Memory B cell (primary cell): ENCODE results near the gene HECTD3.

Experiments used
- ATAC-seq: fragments of 150-1000 bp; cut with Tn5 transposase; 2 replicates; pipeline ENCODE4 v1.10.0; 2021; ENCODE audit warnings: low read depth, mild to moderate bottlenecking, moderate library complexity
- DNase-seq, 2 donors: peaks; one replicate each; pipeline ENCODE4 v3.0.0; 2022; ENCODE audit warnings: low spot score in 2 of 2
- H3K27ac Mint-ChIP-seq: one replicate; pipeline ENCODE4 v1.8.0; 2022; ENCODE audit warnings: mild to moderate bottlenecking, moderate library complexity, mixed read lengths
- H3K27me3 Mint-ChIP-seq: one replicate; pipeline ENCODE4 v1.8.0; 2022; ENCODE audit warnings: mixed read lengths
- H3K36me3 Mint-ChIP-seq: one replicate; pipeline ENCODE4 v1.8.0; 2022; ENCODE audit warnings: mild to moderate bottlenecking, mixed read lengths
- H3K4me1 Mint-ChIP-seq: one replicate; pipeline ENCODE4 v1.8.0; 2022; ENCODE audit warnings: mixed read lengths
- H3K4me3 Mint-ChIP-seq: one replicate; pipeline ENCODE4 v1.8.0; 2022; ENCODE audit warnings: mild to moderate bottlenecking, moderate library complexity, mixed read lengths
- H3K9me3 Mint-ChIP-seq: one replicate; pipeline ENCODE4 v1.8.0; 2022; ENCODE audit warnings: mixed read lengths

The HECTD3 gene

GRCh38 chr1:45032837-45033236, 21.7 kb upstream of the HECTD3 start:
- no peak overlapping the region for H3K4me3 Mint-ChIP-seq
- no peaks in the 10 kb centered on the region for H3K36me3 Mint-ChIP-seq
- no peak for ATAC-seq
- no peak for DNase-seq
- H3K4me1 Mint-ChIP-seq = peaks cover 5% of the 10 kb centered on the region
- no peak overlapping the region for H3K27ac Mint-ChIP-seq
- no peaks in the 10 kb centered on the region for H3K27me3 Mint-ChIP-seq
- no peaks in the 10 kb centered on the region for H3K9me3 Mint-ChIP-seq

DNA sequence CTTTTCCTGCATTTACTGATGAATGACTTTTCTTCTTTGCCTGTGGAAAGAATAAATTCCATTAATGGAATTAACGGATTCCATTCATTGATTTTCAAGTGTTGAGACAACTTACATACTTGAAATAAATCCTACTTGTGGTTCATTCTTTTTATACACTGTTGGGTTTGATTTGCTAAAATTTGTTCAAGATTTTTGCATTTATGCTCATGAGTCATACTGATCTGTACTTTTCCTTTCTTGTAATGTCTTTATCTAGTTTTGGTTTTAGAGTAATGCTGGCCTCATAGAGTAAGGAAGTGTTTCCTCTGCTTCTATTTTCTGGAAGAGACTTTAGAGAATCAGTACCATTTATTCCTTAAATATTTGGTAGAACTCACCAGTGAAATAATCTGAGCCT, 15.3 kb upstream of the HECTD3 start:
- Mint-ChIP-seq H3K9me3 (no peaks in the 10 kb centered on the region), H3K36me3 (no peaks in the 10 kb centered on the region), H3K4me1 (no peaks in the 10 kb centered on the region), H3K4me3 (no peak overlapping the region), H3K27ac (no peak overlapping the region), H3K27me3 (no peaks in the 10 kb centered on the region)
- DNase-seq (no peak), ATAC-seq (no peak)

DNA sequence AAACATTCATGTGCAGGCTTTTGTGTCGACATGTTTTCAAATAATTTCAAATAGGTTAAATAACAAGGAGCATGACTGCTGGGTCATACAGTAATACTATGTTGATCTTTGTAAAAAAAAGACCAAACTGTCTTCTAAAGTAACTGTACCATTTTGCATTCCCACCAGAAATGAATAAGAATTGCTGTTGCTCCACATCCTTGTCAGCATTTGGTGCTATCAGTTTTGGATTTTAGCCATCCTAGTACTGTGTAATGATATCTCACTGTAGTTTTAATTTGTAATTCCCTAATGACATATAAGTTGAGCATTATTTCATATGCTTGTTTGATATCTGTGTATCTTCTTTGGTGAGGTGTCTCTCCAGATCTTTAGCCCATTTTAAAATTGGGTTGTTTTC, 12.5 kb upstream of the HECTD3 start:
- H3K27ac Mint-ChIP-seq = no peak overlapping the region
- DNase-seq (no peak), ATAC-seq (no peak)

DNA sequence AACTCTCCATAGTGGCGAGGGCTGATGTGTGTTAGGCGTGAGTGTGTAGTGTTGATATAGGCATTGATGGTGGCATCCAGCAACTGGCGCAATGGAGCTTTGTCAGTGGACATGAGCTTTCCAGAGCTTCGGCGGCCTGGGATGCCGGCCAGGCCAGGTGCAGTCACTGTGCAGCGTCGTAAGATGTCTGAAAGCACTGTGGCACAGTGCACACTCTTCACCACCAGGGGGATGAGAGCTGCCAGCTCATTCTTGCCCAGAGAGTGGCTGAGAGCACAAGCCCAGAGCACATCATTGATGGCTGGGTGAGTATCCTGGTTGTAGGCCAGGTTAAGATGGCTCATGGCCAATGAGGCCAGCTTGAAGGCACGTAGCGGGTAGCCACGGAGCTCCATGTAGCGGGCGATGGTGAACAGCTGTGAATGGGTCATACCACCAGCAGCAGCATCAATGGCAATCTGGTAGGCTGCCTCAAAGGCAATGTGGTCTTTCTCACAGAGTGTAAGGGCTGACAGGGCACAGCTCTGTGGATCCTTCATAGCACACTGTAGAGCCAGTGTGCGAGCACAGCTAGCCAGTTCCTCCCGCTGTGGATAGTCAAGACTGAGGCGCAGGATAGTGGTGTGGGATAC, 7.6 kb upstream of the HECTD3 start:
- Mint-ChIP-seq H3K27ac (no peak overlapping the region), H3K4me3 (no peak overlapping the region), H3K27me3 (no peaks in the 10 kb centered on the region), H3K9me3 (no peaks in the 10 kb centered on the region), H3K36me3 (peaks cover 5% of the 10 kb centered on the region), H3K4me1 (peaks cover 9% of the 10 kb centered on the region)
- DNase-seq (peak; percentile 36 to 54), ATAC-seq (peak; percentile 87)

More for the DNA sequence above, 12.5 kb upstream of the HECTD3 start:
- H3K27me3 Mint-ChIP-seq = no peaks in the 10 kb centered on the region
- H3K36me3 Mint-ChIP-seq = no peaks in the 10 kb centered on the region
- H3K4me1 Mint-ChIP-seq = no peaks in the 10 kb centered on the region
- no peaks in the 10 kb centered on the region for H3K9me3 Mint-ChIP-seq
- no peak overlapping the region for H3K4me3 Mint-ChIP-seq

GRCh38 chr1:45016767-45017166, 5.6 kb upstream of the HECTD3 start:
- Mint-ChIP-seq H3K9me3 (no peaks in the 10 kb centered on the region), H3K4me1 (peaks cover 14% of the 10 kb centered on the region), H3K27ac (no peak overlapping the region)

GRCh38 chr1:45016090-45016697, 5.1 kb upstream of the HECTD3 start:
- peaks cover 20% of the 10 kb centered on the region for H3K4me1 Mint-ChIP-seq
- DNase-seq (no peak), ATAC-seq (no peak)
- no peaks in the 10 kb centered on the region for H3K27me3 Mint-ChIP-seq
- no peaks in the 10 kb centered on the region for H3K9me3 Mint-ChIP-seq
- peaks cover 5% of the 10 kb centered on the region for H3K36me3 Mint-ChIP-seq
- H3K4me3 Mint-ChIP-seq = no peak overlapping the region
- no peak overlapping the region for H3K27ac Mint-ChIP-seq

More at GRCh38 chr1:45016767-45017166, 5.6 kb upstream of the HECTD3 start:
- DNase-seq = no peak
- no peaks in the 10 kb centered on the region for H3K27me3 Mint-ChIP-seq
- H3K4me3 Mint-ChIP-seq = no peak overlapping the region
- H3K36me3 Mint-ChIP-seq = peaks cover 5% of the 10 kb centered on the region
- no peak for ATAC-seq

- ATAC-seq (no peak), DNase-seq (no peak)
- Mint-ChIP-seq H3K4me1 (peaks cover 21% of the 10 kb centered on the region), H3K4me3 (no peak overlapping the region), H3K36me3 (peaks cover 5% of the 10 kb centered on the region), H3K27me3 (no peaks in the 10 kb centered on the region), H3K9me3 (no peaks in the 10 kb centered on the region), H3K27ac (no peak overlapping the region)
Observed at GRCh38 chr1:45015683-45016082, 4.6 kb upstream of the HECTD3 start.

GRCh38 chr1:45014321-45015028, 3.4 kb upstream of the HECTD3 start:
- Mint-ChIP-seq H3K27ac (peak overlapping the region; percentile 69), H3K4me1 (peaks cover 30% of the 10 kb centered on the region), H3K9me3 (no peaks in the 10 kb centered on the region), H3K27me3 (no peaks in the 10 kb centered on the region), H3K36me3 (peaks cover 5% of the 10 kb centered on the region), H3K4me3 (peak overlapping the region; percentile 31)
- peak; percentile 30 for ATAC-seq
- peak; percentile 77 to 80 for DNase-seq

DNA sequence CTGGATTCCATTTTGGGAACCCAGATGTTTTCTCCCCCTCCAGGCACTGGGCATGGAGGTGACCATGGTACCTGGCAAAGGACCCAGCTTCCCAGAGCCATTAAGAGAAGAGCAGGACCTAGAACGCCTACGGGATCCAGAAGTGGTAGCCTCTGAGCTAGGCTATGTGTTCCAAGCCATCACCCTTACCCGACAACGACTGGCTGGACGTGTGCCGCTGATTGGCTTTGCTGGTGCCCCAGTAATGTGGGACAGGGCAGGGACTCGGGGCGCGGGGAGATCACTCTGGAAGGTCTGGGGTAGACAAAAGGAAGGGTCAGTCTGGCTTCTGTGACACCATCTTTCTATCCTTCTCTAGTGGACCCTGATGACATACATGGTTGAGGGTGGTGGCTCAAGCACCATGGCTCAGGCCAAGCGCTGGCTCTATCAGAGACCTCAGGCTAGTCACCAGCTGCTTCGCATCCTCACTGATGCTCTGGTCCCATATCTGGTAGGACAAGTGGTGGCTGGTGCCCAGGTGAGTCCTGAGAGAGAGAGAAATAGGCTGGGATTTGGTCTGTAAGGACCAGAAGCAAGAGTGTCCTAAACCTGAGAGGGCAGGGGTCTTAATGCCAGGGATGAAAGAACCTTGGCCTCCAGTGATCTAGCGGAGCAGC, 2.6 kb upstream of the HECTD3 start:
- no peak overlapping the region for H3K4me3 Mint-ChIP-seq
- peaks cover 12% of the 10 kb centered on the region for H3K36me3 Mint-ChIP-seq
- DNase-seq = no peak
- H3K27ac Mint-ChIP-seq = peak overlapping the region; percentile 69
- H3K27me3 Mint-ChIP-seq = no peaks in the 10 kb centered on the region
- ATAC-seq = no peak
- H3K9me3 Mint-ChIP-seq = no peaks in the 10 kb centered on the region
- H3K4me1 Mint-ChIP-seq = peaks cover 34% of the 10 kb centered on the region

DNA sequence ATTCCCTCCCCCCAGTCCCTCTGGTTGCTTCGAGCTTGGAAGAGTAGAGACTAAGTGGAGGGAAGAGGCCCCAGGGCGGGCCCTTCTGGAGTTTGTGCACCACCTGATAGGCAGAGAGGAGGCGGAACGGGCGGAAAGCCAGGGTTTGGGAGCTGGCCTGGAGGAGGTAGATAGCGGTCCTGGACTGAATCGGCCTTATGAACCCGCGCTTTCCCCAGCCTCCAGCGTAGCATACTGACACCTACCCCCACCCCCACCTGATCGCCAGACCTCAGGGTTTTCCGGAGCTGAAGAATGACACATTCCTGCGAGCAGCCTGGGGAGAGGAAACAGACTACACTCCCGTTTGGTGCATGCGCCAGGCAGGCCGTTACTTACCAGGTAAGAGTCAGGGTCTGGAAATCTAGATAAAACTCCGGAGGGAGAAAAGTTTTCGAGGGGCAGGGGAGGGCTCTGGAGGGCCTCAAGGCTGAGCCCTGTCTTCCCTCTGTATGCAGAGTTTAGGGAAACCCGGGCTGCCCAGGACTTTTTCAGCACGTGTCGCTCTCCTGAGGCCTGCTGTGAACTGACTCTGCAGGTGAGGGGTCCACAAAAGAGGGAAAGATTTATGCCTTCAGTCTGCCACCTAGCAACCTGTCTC, 1.6 kb upstream of the HECTD3 start:
- Mint-ChIP-seq H3K36me3 (peaks cover 13% of the 10 kb centered on the region), H3K27ac (peak overlapping the region; percentile 89), H3K9me3 (no peaks in the 10 kb centered on the region), H3K4me3 (peak overlapping the region; percentile 88), H3K27me3 (no peaks in the 10 kb centered on the region), H3K4me1 (peaks cover 34% of the 10 kb centered on the region)
- no peak for DNase-seq
- ATAC-seq = no peak

DNA sequence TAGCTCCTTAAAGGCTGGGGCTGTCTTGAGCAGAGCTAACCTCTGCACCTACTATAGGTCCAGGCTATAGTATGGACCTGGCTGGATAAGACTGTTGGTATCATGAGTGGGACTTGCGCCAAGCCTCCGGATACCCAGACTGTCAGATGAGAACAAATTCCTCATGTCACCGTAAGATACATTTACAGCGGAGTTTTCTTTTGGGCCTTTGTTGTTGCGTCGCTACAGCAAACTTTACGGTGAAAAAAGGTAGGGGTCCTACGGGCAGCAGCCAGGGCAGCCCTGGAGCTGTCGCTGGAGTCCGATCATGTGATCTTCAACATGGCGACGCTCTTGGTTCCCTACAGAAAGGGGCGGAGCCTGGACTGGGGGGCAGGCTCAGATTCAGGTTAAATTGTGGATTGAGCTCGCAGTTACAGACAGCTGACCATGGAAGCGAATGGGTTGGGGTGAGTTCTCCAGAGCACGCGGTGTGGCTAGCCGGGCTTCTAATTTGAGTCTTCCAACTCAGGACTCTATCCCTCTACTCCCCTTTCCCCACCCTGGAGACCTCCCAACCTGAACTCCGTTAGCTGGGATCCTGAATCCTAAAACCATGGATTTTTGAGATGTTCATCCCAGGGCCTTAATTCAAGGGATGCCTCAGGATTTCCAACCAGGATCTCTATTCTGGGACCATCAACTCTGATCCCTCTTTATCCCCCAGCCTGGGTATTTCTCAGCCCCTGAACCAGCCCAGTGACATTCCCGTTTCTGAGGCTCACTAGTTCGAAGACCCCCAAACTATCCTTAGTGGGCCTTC, 914 bp upstream of the HECTD3 start, which contains the start of gene UROD:
TSS of gene UROD (plus strand) at position 418 of the 802 bp plus-strand sequence. CDS start at position 430, 12 bp downstream.
- H3K9me3 Mint-ChIP-seq = no peaks in the 10 kb centered on the region
- DNase-seq (peak; percentile 79 to 82), ATAC-seq (peak; percentile 83)
- H3K36me3 Mint-ChIP-seq = peaks cover 16% of the 10 kb centered on the region
- peak within 1 kb of the TSS; percentile 89 for H3K27ac Mint-ChIP-seq
- H3K27me3 Mint-ChIP-seq = no peaks in the 10 kb centered on the region
- peak within 1 kb of the TSS; percentile 88 for H3K4me3 Mint-ChIP-seq
- H3K4me1 Mint-ChIP-seq = peaks cover 34% of the 10 kb centered on the region

GRCh38 chr1:45009956-45010854, 919 bp downstream of the HECTD3 start:
- Mint-ChIP-seq H3K4me1 (peaks cover 34% of the 10 kb centered on the region), H3K4me3 (peak overlapping the region; percentile 88), H3K27ac (peak overlapping the region; percentile 87), H3K9me3 (no peaks in the 10 kb centered on the region), H3K36me3 (peaks cover 17% of the 10 kb centered on the region), H3K27me3 (no peaks in the 10 kb centered on the region)
- ATAC-seq (no peak), DNase-seq (no peak)
